NCI-H2029 (cell line): ENCODE measurements around the gene GLTP.

ENCODE experiments used
- DNase-seq: peaks from one replicate; lab custom pipeline; 2025; lab: John Stamatoyannopoulos, UW

GLTP gene

DNA sequence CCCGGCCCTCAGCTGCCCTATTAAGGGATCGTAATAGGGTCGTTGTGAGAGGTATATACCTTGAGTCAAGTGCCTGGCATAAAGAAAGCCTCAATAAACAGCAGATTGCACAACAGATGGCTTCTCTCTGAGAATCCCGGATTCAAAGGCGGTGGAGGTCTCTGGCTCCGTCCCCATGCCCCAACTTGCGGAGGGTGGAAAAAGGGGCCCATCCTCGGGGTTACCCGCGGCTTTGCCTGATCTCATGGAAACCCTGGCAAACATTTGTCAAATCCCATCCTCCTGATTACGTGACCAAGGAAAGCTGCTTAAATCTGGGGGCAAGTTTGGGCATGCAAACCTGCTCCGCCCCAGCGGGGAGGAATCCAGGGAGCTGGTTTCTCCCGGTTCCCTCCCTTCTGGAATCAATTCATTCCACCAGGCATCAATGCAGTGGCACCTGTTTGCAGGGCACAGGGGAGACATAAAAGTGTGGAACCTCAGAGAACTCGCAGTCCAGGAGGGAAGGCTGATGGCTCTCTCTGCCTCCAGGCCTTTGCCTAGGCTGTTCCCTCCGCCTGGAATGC lies 59.4 kb downstream of the GLTP start:
- no peak for DNase-seq

DNA sequence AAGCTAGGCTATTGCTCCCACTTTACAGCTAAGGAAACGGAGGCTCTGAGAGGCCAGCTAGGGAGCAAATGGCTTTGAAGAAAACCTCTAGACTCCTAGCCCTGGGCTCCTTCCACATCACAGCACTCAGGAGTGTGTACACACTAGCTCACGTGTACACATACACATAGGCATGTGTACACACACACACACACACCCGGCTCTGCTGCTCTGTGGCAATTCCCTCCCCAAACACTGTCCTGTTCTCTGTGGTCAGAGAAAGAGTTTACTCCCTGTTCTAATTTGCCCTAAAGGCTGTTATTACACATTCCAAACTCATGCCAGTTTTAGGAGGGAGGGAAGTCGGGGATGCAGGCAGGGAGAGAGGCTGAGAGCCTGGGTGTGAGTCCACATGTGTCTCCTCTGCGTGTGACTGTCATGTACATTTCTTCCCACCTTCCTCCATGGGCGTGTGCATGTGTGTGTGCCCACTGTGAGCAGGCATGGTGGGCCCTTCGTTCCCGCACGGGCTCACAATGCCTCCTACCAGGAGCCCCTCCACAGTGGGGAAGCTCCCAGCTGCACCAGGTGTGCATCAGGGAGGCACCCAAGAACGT lies 61.3 kb downstream of the GLTP start:
- no peak for DNase-seq

DNA sequence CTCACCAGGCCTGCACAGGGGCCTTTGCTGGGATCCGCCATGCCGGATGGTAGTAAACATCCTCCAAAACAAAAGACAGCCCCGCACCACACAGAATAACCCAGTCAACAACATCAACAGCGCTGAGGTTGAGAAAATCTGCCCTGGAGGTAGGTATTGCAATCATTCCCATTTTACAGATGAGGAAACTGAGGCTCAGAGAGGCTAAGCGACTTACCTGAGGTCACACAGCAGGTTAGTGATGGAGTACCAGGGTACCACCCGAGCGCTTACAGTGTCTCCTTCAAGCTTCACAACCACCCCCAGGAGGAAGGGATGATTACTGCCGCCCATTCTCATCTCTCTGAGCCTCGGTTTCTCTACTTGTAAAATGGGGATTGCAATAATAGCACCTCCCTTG lies 62.1 kb downstream of the GLTP start:
- DNase-seq, result no peak

DNA sequence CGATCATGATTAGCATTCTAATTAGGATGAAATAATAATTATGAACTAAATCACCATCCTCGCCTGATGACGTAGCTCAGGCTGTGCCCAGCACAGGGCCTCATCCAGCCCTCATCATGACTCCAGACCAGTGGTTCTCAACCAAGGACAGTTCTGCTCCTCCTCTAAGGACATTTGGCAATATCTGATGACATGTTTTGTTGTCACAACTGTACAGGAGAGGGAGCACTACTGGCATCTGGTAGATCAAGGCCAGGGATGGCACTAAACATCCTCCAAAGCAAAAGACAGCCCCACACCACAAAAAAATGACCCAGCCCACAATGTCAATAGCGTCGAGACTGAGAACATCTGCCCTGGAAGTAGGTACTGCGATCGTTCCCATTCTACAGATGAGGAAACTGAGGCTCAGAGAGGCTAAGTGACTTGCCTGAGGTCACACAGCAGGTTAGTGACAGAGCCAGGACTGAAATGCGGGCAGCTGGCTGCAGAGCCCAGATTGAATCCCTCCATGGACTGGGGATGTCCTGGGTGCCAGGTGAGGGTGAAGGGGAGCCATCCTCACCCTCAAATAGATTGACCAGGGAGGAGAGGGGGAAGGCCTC lies 62.6 kb downstream of the GLTP start:
- no peak for DNase-seq

- DNase-seq, result no peak
These were observed 63.5 kb downstream of the GLTP start for GRCh38 chr12:109816870-109817269.

DNA sequence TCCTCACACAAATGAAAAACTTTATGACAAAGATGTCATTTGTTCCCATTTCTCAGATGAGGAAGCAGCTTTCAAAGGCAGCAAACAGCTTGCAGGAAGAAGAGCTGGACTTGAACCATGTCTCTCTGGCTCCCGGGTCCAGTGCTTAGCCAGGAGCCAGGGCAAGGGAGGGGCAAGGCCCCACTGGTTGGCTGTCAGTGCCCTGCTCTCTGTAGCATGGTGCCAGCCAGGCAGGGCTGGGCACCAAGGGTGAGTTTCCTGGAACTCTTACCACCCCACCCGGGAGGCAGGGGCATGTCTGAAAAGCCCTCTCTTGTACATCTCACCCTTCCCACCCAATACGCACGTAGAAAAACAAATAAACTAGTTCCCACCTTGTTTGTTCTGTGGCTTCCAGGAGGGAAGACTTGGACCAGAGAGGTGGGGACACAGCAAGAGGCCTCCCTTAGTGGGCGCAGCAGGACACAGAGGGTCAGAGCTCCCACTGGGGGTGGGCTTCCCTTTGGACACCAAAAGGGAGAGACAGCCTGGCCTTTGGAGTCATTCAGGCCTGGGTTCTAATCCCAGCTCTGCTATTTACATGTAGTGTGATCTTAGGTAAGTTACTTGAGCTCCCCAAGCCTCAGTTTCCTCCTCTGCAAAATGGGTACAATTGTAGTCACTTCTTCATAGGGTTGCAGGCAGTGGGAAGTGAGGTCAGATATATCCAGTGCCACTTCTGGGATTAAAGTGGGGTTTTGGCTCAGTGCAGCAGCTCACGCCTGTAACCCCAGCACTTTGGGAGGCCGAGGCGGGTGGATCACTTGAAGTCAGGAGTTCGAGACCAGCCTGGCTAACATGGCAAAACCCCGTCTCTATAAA lies 64.4 kb downstream of the GLTP start:
- no peak for DNase-seq

GRCh38 chr12:109815225-109815624 lies 65.1 kb downstream of the GLTP start:
- DNase-seq, result no peak

GRCh38 chr12:109814600-109815150 lies 65.7 kb downstream of the GLTP start:
- DNase-seq, result no peak

- no peak for DNase-seq
These were observed 66.4 kb downstream of the GLTP start for GRCh38 chr12:109813810-109814416.

DNA sequence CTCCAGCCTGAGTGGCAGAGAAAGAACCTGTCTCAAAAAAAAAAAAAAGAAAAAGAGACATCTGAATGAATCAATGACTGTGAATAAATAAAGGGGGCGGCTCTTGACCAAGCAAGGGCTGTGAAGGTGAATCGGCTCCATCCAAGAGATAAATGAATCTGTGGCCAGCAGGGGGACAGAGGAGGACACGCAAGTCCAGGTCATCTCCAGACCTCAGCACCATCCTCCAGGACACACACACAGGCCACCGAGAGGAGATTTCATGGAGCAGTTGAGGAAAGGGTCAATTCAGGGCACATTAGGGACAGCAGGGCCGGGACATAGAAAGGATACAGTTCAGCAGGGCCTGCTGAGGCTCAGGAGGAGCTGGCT lies 68.7 kb downstream of the GLTP start:
- DNase-seq, result no peak

GRCh38 chr12:109810954-109811623 lies 69.3 kb downstream of the GLTP start:
- DNase-seq, result no peak

GRCh38 chr12:109808876-109809646 lies 71.3 kb downstream of the GLTP start:
- DNase-seq, result no peak

GRCh38 chr12:109807954-109808643 lies 72.2 kb downstream of the GLTP start:
- no peak for DNase-seq

DNA sequence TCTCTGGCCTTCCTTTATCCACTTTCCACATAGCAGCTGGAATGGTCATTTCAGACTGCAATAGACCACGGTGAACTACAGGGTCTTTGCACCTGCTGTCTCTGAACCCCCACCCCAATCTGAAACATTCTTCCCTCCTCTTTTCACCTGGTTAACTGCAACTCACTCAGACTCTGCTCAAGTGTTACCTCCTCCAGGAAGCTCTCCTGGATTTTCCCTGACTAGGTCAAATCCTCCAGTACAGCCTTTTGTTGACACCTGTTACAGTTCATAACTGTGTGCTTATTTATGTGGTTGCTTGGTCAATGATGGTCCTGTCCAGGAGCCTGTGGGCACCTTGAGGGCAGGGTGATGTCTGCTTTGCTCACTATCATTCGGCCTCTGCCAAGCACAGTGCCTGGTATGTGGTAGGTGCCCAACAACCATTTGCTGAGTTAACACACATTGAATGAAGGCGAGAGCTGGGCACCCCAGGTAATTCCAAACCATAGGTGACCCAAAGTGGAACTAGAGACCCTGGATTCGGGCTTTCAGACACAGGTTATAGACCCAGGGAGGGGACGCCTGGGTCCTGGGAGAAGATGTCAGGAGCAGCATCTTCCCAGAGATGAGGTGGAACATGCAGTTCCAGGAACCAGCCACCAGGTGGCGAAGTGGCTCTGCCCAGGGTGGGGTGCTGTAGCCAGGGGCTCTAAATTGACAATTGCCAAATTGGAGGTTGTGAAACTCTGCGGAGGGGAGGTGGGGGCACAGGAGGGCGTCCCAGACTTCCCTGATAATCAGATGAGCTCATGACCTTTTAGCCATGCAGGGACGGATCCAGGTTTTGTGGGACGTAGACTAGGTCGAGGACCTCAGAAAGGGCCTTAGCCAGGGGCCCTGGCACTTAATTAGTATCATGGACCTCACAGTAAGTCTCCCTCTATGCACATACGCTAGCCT lies 75.2 kb downstream of the GLTP start:
- DNase-seq, result no peak

DNA sequence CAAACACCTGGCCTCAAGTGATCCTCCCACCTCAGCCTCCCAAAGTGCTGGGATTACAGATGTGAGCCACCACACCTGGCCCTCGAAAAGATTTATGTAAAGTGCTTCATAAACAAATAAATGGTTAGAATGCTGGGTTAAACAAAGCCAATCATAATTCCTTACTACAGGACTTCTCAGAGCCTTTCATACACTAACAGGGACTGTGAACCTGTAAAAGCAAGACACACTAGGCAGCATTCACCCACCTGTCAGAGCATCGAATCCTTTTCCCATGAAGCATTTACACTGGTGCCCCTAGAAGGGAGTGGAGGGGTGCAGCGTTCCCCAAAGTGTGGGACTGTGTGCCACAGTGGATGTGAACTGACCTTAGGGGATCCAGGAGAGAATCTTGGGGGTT lies 76.7 kb downstream of the GLTP start:
- no peak for DNase-seq

DNA sequence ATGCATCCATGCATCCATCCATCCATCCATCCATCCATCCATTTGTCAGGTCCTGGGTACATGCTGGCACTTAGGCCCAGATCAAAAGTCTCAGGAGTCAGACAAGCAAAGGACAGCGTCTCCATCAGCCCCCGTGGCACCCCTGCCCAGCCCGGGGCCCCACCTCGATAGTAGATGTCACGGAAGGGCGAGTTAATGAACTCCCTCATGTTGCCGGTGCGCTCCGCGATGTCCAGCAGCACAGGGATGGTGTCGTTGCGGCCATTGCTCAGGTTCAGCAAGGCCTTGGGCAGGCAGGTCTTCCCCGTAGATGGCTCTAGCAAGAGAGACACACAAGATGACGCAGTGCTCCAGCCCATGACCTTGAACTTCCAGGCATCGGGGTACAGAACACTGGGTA lies 77.5 kb downstream of the GLTP start:
- DNase-seq, result no peak
